ENCODE results near the gene ZNF536. TPM values are rescaled to one million over a fixed set of nuclear protein-coding genes. Genes with fewer than 3 reads are reported as not detected.

Gene ZNF536
- total and polyA plus RNA-seq, 2 of the 13 experiments (the other 11 are each of a cell fraction or from before 2014, with no cell fraction given) = not detected

GRCh38 chr19:30481823-30482222 is 109.6 kb downstream of the ZNF536 start:
- POLR2A ChIA-PET = no interaction called here
- Histone ChIP-seq H2AFZ (ENCODE audit: low read length) (no peak overlapping the region), H3K9ac (ENCODE audit: insufficient read depth, low read depth, low read length) (no peak overlapping the region), H3K4me3 (replicated peaks in 1 of 3; ENCODE audit: insufficient read depth in 1 of 3, low read depth in 2 of 3, low read length in 3 of 3) (no peak overlapping the region), H3K36me3 (replicated peaks in 1 of 2; ENCODE audit: control insufficient read depth in 1 of 2, insufficient read depth in 2 of 2, low read length in 2 of 2) (no peaks in the 10 kb centered on the region), H3K9me3 (ENCODE audit: low read length) (no peaks in the 10 kb centered on the region), H4K20me1 (ENCODE audit: insufficient read depth, low read length) (no peaks in the 10 kb centered on the region), H3K4me1 (ENCODE audit: insufficient read depth, low read length) (0 out of 2 replicates have a peak, but pooled peaks cover 7% of the 10 kb centered on the region), H3K27ac (ENCODE audit: extremely low read length, insufficient read depth, low read length) (no peak overlapping the region), H3K27me3 (ENCODE audit: control insufficient read depth in 1 of 2, insufficient read depth in 2 of 2, low read length in 2 of 2) (peaks cover 0 to 4% of the 10 kb centered on the region in 2 experiments; a peak in 2 of 5 replicates), H3K4me2 (ENCODE audit: low read depth, low read length) (no peak overlapping the region), H3K79me2 (ENCODE audit: insufficient read depth, low read length) (no peaks in the 10 kb centered on the region)
- no peak for DNase-seq (ENCODE audit: low spot score)
- FAIRE-seq = no peak
- TF ChIP-seq TFE3 (CRISPR knock-in tag; IDR thresholded peaks at IDR 0.05) = no peak
- no peak for TF ChIP-seq CREB1 (IDR thresholded peaks at IDR 0.05)
- TF ChIP-seq CREB1 (CRISPR knock-in tag; IDR thresholded peaks at IDR 0.05) = no peak
- TF ChIP-seq CERS6 (CRISPR knock-in tag; IDR thresholded peaks at IDR 0.05) = no peak
- TF ChIP-seq GFI1 (CRISPR knock-in tag; IDR thresholded peaks at IDR 0.05; ENCODE audit: borderline replicate concordance) = no peak
- TF ChIP-seq ZNF460 (CRISPR knock-in tag; IDR thresholded peaks at IDR 0.05; ENCODE audit: borderline replicate concordance) = no peak
- TF ChIP-seq ARID3A (IDR thresholded peaks at IDR 0.05; ENCODE audit: low read depth, low read length) = no peak
- TF ChIP-seq ZNF337 (CRISPR knock-in tag; IDR thresholded peaks at IDR 0.05; ENCODE audit: borderline replicate concordance, low read depth) = no peak
- no peak for TF ChIP-seq POLR2G (IDR thresholded peaks at IDR 0.05; ENCODE audit: low read depth, low read length)
- no peak for TF ChIP-seq KLF15 (CRISPR knock-in tag; IDR thresholded peaks at IDR 0.05; ENCODE audit: borderline replicate concordance)
- TF ChIP-seq HNRNPL (IDR thresholded peaks at IDR 0.05; ENCODE audit: low read depth, low read length) = no peak
- TF ChIP-seq IRF1 (CRISPR knock-in tag; IDR thresholded peaks at IDR 0.05; ENCODE audit: low read depth) = no peak
- no peak for TF ChIP-seq ZMAT5 (CRISPR knock-in tag; IDR thresholded peaks at IDR 0.05; ENCODE audit: borderline replicate concordance, low read depth)
- no peak for TF ChIP-seq MXD4 (CRISPR knock-in tag; IDR thresholded peaks at IDR 0.05)
- no peak for TF ChIP-seq HNRNPLL (IDR thresholded peaks at IDR 0.05; ENCODE audit: low read depth, low read length, poor library complexity, severe bottlenecking)
- BruUV-seq (replicated peaks) = no TSS peak
- in situ Hi-C loops (cut with HindIII; ENCODE audit: extremely low pct_ligation_motif_present, low pct_unique_long_range_greater_than_20kb) (no loop called here), intact Hi-C loops (cut with micrococcal nuclease; ENCODE audit: unreplicated experiment) (no loop called here)
- ATAC-seq = no peak
- CTCF ChIA-PET (ENCODE audit: low intra/inter-chr PET ratio, low total read pairs) = no interaction called here
- 25% methylated on average over 6 of the region's 6 CpGs for WGBS (ENCODE audit: low lambda C conversion rate)
